DND-41 (cell line): ENCODE results near the gene TMEM45A.

Experiments used
- ATAC-seq: fragments of 200-7000 bp; cut with Tn5 transposase; 3 replicates; pipeline ENCODE4 v1.9.1; 2021; ENCODE audit warnings: low read depth; ENCODE audit not compliant: insufficient read depth
- DNase-seq: peaks from one replicate; pipeline ENCODE4 v3.0.0-alpha.2; 2020
- H2AFZ ChIP-seq: 2 replicates; pipeline ENCODE4 v1.6.0; 2012; ENCODE audit warnings: low read depth, low read length
- H3K27ac ChIP-seq: 2 replicates; pipeline ENCODE4 v1.5.1; 2012; ENCODE audit warnings: low read length, inconsistent platforms
- H3K27me3 ChIP-seq: fragments of 200-600 bp; sonication (generic); 2 replicates; pipeline ENCODE4 v1.6.0; 2012; ENCODE audit warnings: low read length, mild to moderate bottlenecking, inconsistent platforms; ENCODE audit not compliant: insufficient read depth, poor library complexity
- H3K36me3 ChIP-seq: 2 replicates; pipeline ENCODE4 v1.5.1; 2012; ENCODE audit warnings: low read length, inconsistent platforms; ENCODE audit not compliant: insufficient read depth
- H3K4me1 ChIP-seq: 2 replicates; pipeline ENCODE4 v1.5.1; 2012; ENCODE audit warnings: mild to moderate bottlenecking, low read length; ENCODE audit not compliant: insufficient read depth
- H3K4me2 ChIP-seq: 2 replicates; pipeline ENCODE4 v1.6.0; 2012; ENCODE audit warnings: mild to moderate bottlenecking, moderate library complexity, low read length, inconsistent platforms; ENCODE audit not compliant: insufficient read depth
- H3K4me3 ChIP-seq, 2 experiments: fragments of 200-600 bp in 1 of 2; shearing (Covaris generic) in 1 of 2; 2 replicates each; pipeline ENCODE4 v1.5.1; 2012 to 2016; ENCODE audit warnings: inconsistent platforms in 2 of 2, low read length in 2 of 2, mild to moderate bottlenecking in 2 of 2, low read depth in 1 of 2, moderate library complexity in 1 of 2
- H3K79me2 ChIP-seq: 2 replicates; pipeline ENCODE4 v1.6.0; 2012; ENCODE audit warnings: low read length, inconsistent platforms; ENCODE audit not compliant: insufficient read depth
- H3K9ac ChIP-seq: 2 replicates; pipeline ENCODE4 v1.6.0; 2012; ENCODE audit warnings: low read depth, mild to moderate bottlenecking, inconsistent platforms, low read length, moderate library complexity
- H3K9me3 ChIP-seq: 2 replicates; pipeline ENCODE4 v1.5.1; 2012; ENCODE audit warnings: low read length, moderate library complexity, mild to moderate bottlenecking, inconsistent platforms; ENCODE audit not compliant: insufficient read depth, severe bottlenecking
- H4K20me1 ChIP-seq: 2 replicates; pipeline ENCODE4 v1.6.0; 2012; ENCODE audit warnings: low read length; ENCODE audit not compliant: insufficient read depth
- CTCF ChIP-seq: IDR thresholded peaks from 2 replicates; pipeline ENCODE4 v1.5.1; 2012; ENCODE audit warnings: borderline replicate concordance, low read length, moderate library complexity, mild to moderate bottlenecking; ENCODE audit not compliant: poor library complexity, severe bottlenecking; ENCODE audit errors: extremely low read depth
- EZH2 ChIP-seq: IDR thresholded peaks from 3 replicates; pipeline ENCODE4 v1.6.1; 2012; ENCODE audit warnings: borderline replicate concordance, low read depth, mild to moderate bottlenecking, moderate library complexity, low read length, inconsistent platforms; ENCODE audit not compliant: severe bottlenecking

Gene TMEM45A

DNA sequence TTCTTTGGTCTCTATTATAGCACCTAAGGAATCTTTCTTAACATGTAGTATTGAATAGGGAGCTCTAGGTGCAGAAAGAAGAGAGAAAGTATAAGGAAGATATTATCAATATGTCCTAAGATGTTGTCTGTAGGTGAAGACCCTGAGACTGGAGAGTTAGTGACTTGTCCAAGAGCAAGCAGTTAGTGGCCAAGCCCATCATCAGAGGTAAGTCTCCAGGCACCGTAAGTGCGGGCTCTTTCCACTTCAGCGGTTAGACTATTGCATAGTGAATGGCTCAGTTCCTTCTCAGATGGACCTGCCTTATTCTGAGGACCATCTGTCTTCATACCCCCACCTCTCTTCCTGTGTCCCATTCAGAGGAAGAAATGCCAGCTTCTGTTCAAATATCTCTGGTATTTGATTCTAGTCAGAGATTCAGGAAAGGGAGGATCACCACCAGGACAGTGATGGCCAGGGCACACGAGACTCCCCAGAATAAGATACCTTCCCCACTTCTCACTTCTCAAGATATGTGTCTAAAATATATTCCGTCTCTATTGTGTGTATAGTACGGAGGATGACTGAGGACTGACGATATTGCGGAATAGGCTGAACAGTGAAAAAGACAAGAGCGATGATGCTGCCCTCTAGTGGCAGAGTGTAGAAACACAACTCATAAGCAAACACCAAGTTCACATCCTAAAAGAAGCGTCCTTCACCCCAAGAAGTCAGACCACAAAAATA is 97.9 kb downstream of the TMEM45A start:
- Histone ChIP-seq H2AFZ (peak overlapping the region; percentile 50; the same call in 1 of the 2 replicates), H3K4me3 (no peak overlapping the region), H3K4me1 (peaks cover 4% of the 10 kb centered on the region), H4K20me1 (no peaks in the 10 kb centered on the region), H3K9ac (no peak overlapping the region), H3K27me3 (peaks cover 4% of the 10 kb centered on the region), H3K79me2 (no peaks in the 10 kb centered on the region), H3K36me3 (no peaks in the 10 kb centered on the region), H3K9me3 (no peaks in the 10 kb centered on the region), H3K4me2 (peak overlapping the region; percentile 54), H3K27ac (no peak overlapping the region)
- ATAC-seq, result peak; percentile 93
- no peak for TF ChIP-seq EZH2
- peak; percentile 87 for TF ChIP-seq CTCF
- peak; percentile 64 for DNase-seq

- no peaks in the 10 kb centered on the region for H4K20me1 ChIP-seq
- H3K27me3 ChIP-seq, result peaks cover 4% of the 10 kb centered on the region
- peaks cover 4% of the 10 kb centered on the region for H3K4me1 ChIP-seq
- H3K9me3 ChIP-seq, result no peaks in the 10 kb centered on the region
- no peak for DNase-seq
- H3K4me3 ChIP-seq, result no peak overlapping the region
- H3K36me3 ChIP-seq, result no peaks in the 10 kb centered on the region
- H3K4me2 ChIP-seq, result no peak overlapping the region
- no peak for ATAC-seq
- TF ChIP-seq CTCF (no peak), EZH2 (no peak)
- H3K79me2 ChIP-seq, result no peaks in the 10 kb centered on the region
- no peak overlapping the region for H2AFZ ChIP-seq
- H3K9ac ChIP-seq, result no peak overlapping the region
- H3K27ac ChIP-seq, result no peak overlapping the region
Observed at GRCh38 chr3:100590840-100591147, 98.4 kb downstream of the TMEM45A start.

GRCh38 chr3:100591411-100591810 is 99.0 kb downstream of the TMEM45A start:
- Histone ChIP-seq H3K9me3 (no peaks in the 10 kb centered on the region), H3K27ac (no peak overlapping the region), H3K9ac (no peak overlapping the region), H3K4me1 (peaks cover 4% of the 10 kb centered on the region), H3K79me2 (no peaks in the 10 kb centered on the region), H3K27me3 (peaks cover 4% of the 10 kb centered on the region), H3K4me2 (no peak overlapping the region), H2AFZ (no peak overlapping the region), H3K36me3 (no peaks in the 10 kb centered on the region), H4K20me1 (no peaks in the 10 kb centered on the region), H3K4me3 (no peak overlapping the region)
- DNase-seq (no peak), ATAC-seq (no peak)
- TF ChIP-seq CTCF (no peak), EZH2 (no peak)
